ENCODE measurements around the gene GCNT2.

GCNT2 gene

GRCh38 chr6:10532392-10532791 lies 11.2 kb downstream of the GCNT2 start:
- Histone ChIP-seq H3K9ac (ENCODE audit: low read length) (no peak overlapping the region), H2BK5ac (ENCODE audit: low read depth, low read length, poor library complexity) (no peak overlapping the region), H3K27ac (ENCODE audit: low read depth, low read length) (no peak overlapping the region), H3K9me3 (ENCODE audit: insufficient read depth, low read depth, low read length) (no peaks in the 10 kb centered on the region), H3K4me1 (ENCODE audit: control insufficient read depth in 1 of 2, insufficient read depth in 2 of 2, low read length in 2 of 2) (peaks cover 4% of the 10 kb centered on the region in 2 experiments), H2BK120ac (ENCODE audit: insufficient read depth, low read length, poor library complexity) (no peak overlapping the region), H4K91ac (ENCODE audit: low read depth, low read length) (no peak overlapping the region), H3K79me2 (ENCODE audit: control insufficient read depth, insufficient read depth, low read length, poor library complexity) (peaks cover 2% of the 10 kb centered on the region), H4K12ac (ENCODE audit: low read depth, low read length) (no peak overlapping the region), H3K4me2 (ENCODE audit: low read length) (no peak overlapping the region), H3K4me3 (ENCODE audit: low read depth, low read length) (no peak overlapping the region), H3K79me1 (ENCODE audit: low read length) (peaks cover 3% of the 10 kb centered on the region), H3K4ac (ENCODE audit: low read depth, low read length) (no peak overlapping the region), H4K8ac (ENCODE audit: low read depth, low read length) (no peak overlapping the region), H3K18ac (ENCODE audit: low read length) (no peak overlapping the region), H3K36me3 (ENCODE audit: control insufficient read depth in 1 of 2, insufficient read depth in 2 of 2, low read length in 2 of 2) (peaks cover 6 to 10% of the 10 kb centered on the region in 2 experiments), H2AFZ (ENCODE audit: insufficient read depth, low read length, poor library complexity) (no peak overlapping the region), H3K14ac (ENCODE audit: low read length) (no peak overlapping the region), H3K27me3 (ENCODE audit: insufficient read depth, low read length) (no peaks in the 10 kb centered on the region), H2AK5ac (ENCODE audit: low read length) (no peak overlapping the region), H2BK12ac (ENCODE audit: low read length) (no peak overlapping the region), H3K23ac (ENCODE audit: low read length) (no peak overlapping the region)
- WGBS (ENCODE audit: extremely low coverage, insufficient coverage, insufficient read length), result no CpG with 5 or more reads among the region's 8 CpGs
- DNase-seq, result no peak

- DNase-seq, result no peak
- WGBS (ENCODE audit: extremely low coverage, insufficient coverage, insufficient read length), result no CpG with 5 or more reads among the region's 4 CpGs
- Histone ChIP-seq H3K9me3 (ENCODE audit: insufficient read depth, low read depth, low read length) (no peaks in the 10 kb centered on the region), H2BK12ac (ENCODE audit: low read length) (no peak overlapping the region), H3K4me2 (ENCODE audit: low read length) (no peak overlapping the region), H2AFZ (ENCODE audit: insufficient read depth, low read length, poor library complexity) (no peak overlapping the region), H3K4me3 (ENCODE audit: low read depth, low read length) (no peak overlapping the region), H3K27ac (ENCODE audit: low read depth, low read length) (no peak overlapping the region), H2BK120ac (ENCODE audit: insufficient read depth, low read length, poor library complexity) (no peak overlapping the region), H3K23ac (ENCODE audit: low read length) (no peak overlapping the region), H3K36me3 (ENCODE audit: control insufficient read depth in 1 of 2, insufficient read depth in 2 of 2, low read length in 2 of 2) (peaks cover 6 to 7% of the 10 kb centered on the region in 2 experiments), H4K8ac (ENCODE audit: low read depth, low read length) (no peak overlapping the region), H3K14ac (ENCODE audit: low read length) (no peak overlapping the region), H3K4me1 (ENCODE audit: control insufficient read depth in 1 of 2, insufficient read depth in 2 of 2, low read length in 2 of 2) (no peaks in the 10 kb centered on the region), H3K27me3 (ENCODE audit: insufficient read depth, low read length) (no peaks in the 10 kb centered on the region), H3K4ac (ENCODE audit: low read depth, low read length) (no peak overlapping the region), H2BK5ac (ENCODE audit: low read depth, low read length, poor library complexity) (no peak overlapping the region), H4K91ac (ENCODE audit: low read depth, low read length) (no peak overlapping the region), H2AK5ac (ENCODE audit: low read length) (no peak overlapping the region), H4K12ac (ENCODE audit: low read depth, low read length) (no peak overlapping the region), H3K18ac (ENCODE audit: low read length) (no peak overlapping the region), H3K79me2 (ENCODE audit: control insufficient read depth, insufficient read depth, low read length, poor library complexity) (no peaks in the 10 kb centered on the region), H3K79me1 (ENCODE audit: low read length) (no peaks in the 10 kb centered on the region), H3K9ac (ENCODE audit: low read length) (no peak overlapping the region)
These were observed 13.2 kb downstream of the GCNT2 start for GRCh38 chr6:10534419-10534762.

GRCh38 chr6:10535193-10535592 lies 14.0 kb downstream of the GCNT2 start:
- Histone ChIP-seq H3K9me3 (ENCODE audit: insufficient read depth, low read depth, low read length) (no peaks in the 10 kb centered on the region), H3K27ac (ENCODE audit: low read depth, low read length) (no peak overlapping the region), H3K4ac (ENCODE audit: low read depth, low read length) (no peak overlapping the region), H4K8ac (ENCODE audit: low read depth, low read length) (no peak overlapping the region), H2AK5ac (ENCODE audit: low read length) (no peak overlapping the region), H3K27me3 (ENCODE audit: insufficient read depth, low read length) (no peaks in the 10 kb centered on the region), H3K4me3 (ENCODE audit: low read depth, low read length) (no peak overlapping the region), H4K12ac (ENCODE audit: low read depth, low read length) (no peak overlapping the region), H3K79me1 (ENCODE audit: low read length) (no peaks in the 10 kb centered on the region), H3K9ac (ENCODE audit: low read length) (no peak overlapping the region), H3K4me1 (ENCODE audit: control insufficient read depth in 1 of 2, insufficient read depth in 2 of 2, low read length in 2 of 2) (no peaks in the 10 kb centered on the region), H2BK120ac (ENCODE audit: insufficient read depth, low read length, poor library complexity) (no peak overlapping the region), H3K23ac (ENCODE audit: low read length) (no peak overlapping the region), H2BK12ac (ENCODE audit: low read length) (no peak overlapping the region), H3K14ac (ENCODE audit: low read length) (no peak overlapping the region), H3K79me2 (ENCODE audit: control insufficient read depth, insufficient read depth, low read length, poor library complexity) (no peaks in the 10 kb centered on the region), H3K18ac (ENCODE audit: low read length) (no peak overlapping the region), H3K36me3 (ENCODE audit: control insufficient read depth in 1 of 2, insufficient read depth in 2 of 2, low read length in 2 of 2) (peaks cover 2 to 4% of the 10 kb centered on the region in 2 experiments), H2BK5ac (ENCODE audit: low read depth, low read length, poor library complexity) (no peak overlapping the region), H2AFZ (ENCODE audit: insufficient read depth, low read length, poor library complexity) (no peak overlapping the region), H4K91ac (ENCODE audit: low read depth, low read length) (no peak overlapping the region), H3K4me2 (ENCODE audit: low read length) (no peak overlapping the region)
- WGBS (ENCODE audit: extremely low coverage, insufficient coverage, insufficient read length), result no CpG with 5 or more reads among the region's 1 CpG
- DNase-seq, result no peak

- Histone ChIP-seq H3K9me3 (ENCODE audit: insufficient read depth, low read depth, low read length) (no peaks in the 10 kb centered on the region), H4K8ac (ENCODE audit: low read depth, low read length) (no peak overlapping the region), H3K4me3 (ENCODE audit: low read depth, low read length) (no peak overlapping the region), H2BK12ac (ENCODE audit: low read length) (no peak overlapping the region), H3K79me1 (ENCODE audit: low read length) (peaks cover 3% of the 10 kb centered on the region), H3K27me3 (ENCODE audit: insufficient read depth, low read length) (no peaks in the 10 kb centered on the region), H3K9ac (ENCODE audit: low read length) (no peak overlapping the region), H3K27ac (ENCODE audit: low read depth, low read length) (no peak overlapping the region), H3K23ac (ENCODE audit: low read length) (no peak overlapping the region), H3K4me1 (ENCODE audit: control insufficient read depth in 1 of 2, insufficient read depth in 2 of 2, low read length in 2 of 2) (peaks cover 0 to 3% of the 10 kb centered on the region in 2 experiments), H3K79me2 (ENCODE audit: control insufficient read depth, insufficient read depth, low read length, poor library complexity) (no peaks in the 10 kb centered on the region), H3K14ac (ENCODE audit: low read length) (no peak overlapping the region), H2AK5ac (ENCODE audit: low read length) (no peak overlapping the region), H2BK5ac (ENCODE audit: low read depth, low read length, poor library complexity) (no peak overlapping the region), H2BK120ac (ENCODE audit: insufficient read depth, low read length, poor library complexity) (no peak overlapping the region), H4K91ac (ENCODE audit: low read depth, low read length) (no peak overlapping the region), H4K12ac (ENCODE audit: low read depth, low read length) (no peak overlapping the region), H3K4ac (ENCODE audit: low read depth, low read length) (no peak overlapping the region), H3K4me2 (ENCODE audit: low read length) (no peak overlapping the region), H2AFZ (ENCODE audit: insufficient read depth, low read length, poor library complexity) (no peak overlapping the region), H3K18ac (ENCODE audit: low read length) (no peak overlapping the region), H3K36me3 (ENCODE audit: control insufficient read depth in 1 of 2, insufficient read depth in 2 of 2, low read length in 2 of 2) (peaks cover 0 to 2% of the 10 kb centered on the region in 2 experiments)
- WGBS (ENCODE audit: extremely low coverage, insufficient coverage, insufficient read length), result no CpG with 5 or more reads among the region's 5 CpGs
- DNase-seq, result no peak
These were observed 16.6 kb downstream of the GCNT2 start for GRCh38 chr6:10537726-10538125.
